Measurements from ENCODE around the gene SPDYE5.
"Not testable (repeated sequence)": the region's sequence is repeated elsewhere in the genome, so short reads cannot be mapped to it uniquely, and the experiment has no call there.

The SPDYE5 gene

DNA sequence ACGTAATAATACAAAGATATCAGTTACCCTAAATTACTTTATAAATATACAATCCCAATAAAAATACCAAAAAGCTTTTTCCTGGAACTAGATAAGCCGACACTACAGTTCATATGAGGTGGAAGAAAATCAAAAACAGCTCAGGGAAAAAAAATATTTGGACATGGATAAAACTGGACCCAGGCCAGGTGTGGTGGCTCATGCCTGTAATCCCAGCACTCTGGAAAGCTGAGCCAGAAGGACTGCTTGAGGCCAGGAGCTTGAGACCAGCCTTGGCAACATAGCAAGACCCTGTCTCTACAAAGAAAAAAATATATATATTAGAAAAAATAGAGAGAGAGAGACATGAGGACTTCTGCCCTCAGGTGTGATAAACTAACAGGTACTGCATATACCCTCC is 26.7 kb downstream of the SPDYE5 start:
- H3K27ac ChIP-seq; H3K4me3 ChIP-seq (ENCODE audit: low read depth in 1 of 2, low read length in 1 of 2); H3K27me3 ChIP-seq; H3K9me3 ChIP-seq; H3K4me1 ChIP-seq (ENCODE audit: control insufficient read depth in 1 of 2, insufficient read depth in 1 of 2, low read depth in 1 of 2, low read length in 1 of 2): not testable (repeated sequence)
- peaks cover 30% of the 10 kb centered on the region for H3K36me3 ChIP-seq

GRCh38 chr7:75521727-75522126 is 29.6 kb downstream of the SPDYE5 start:
- not testable (repeated sequence) for H3K9me3 ChIP-seq; H3K4me1 ChIP-seq (ENCODE audit: control insufficient read depth in 1 of 2, insufficient read depth in 1 of 2, low read depth in 1 of 2, low read length in 1 of 2); H3K27ac ChIP-seq; H3K4me3 ChIP-seq (ENCODE audit: low read depth in 1 of 2, low read length in 1 of 2); H3K27me3 ChIP-seq
- peaks cover 34% of the 10 kb centered on the region for H3K36me3 ChIP-seq

- H3K27me3 ChIP-seq, H3K9me3 ChIP-seq: not testable (repeated sequence)
- H3K27ac ChIP-seq = peak overlapping the region; percentile 85
- H3K36me3 ChIP-seq = peaks cover 27% of the 10 kb centered on the region
- H3K4me1 ChIP-seq (ENCODE audit: control insufficient read depth in 1 of 2, insufficient read depth in 1 of 2, low read depth in 1 of 2, low read length in 1 of 2) = peaks cover 16 to 20% of the 10 kb centered on the region in 2 experiments
- H3K4me3 ChIP-seq (ENCODE audit: low read depth in 1 of 2, low read length in 1 of 2) = peak overlapping the region; percentile 68 to 86
Measured at GRCh38 chr7:75527224-75527722, 35.2 kb downstream of the SPDYE5 start.

- no peak for TF ChIP-seq CTCF (IDR thresholded peaks at IDR 0.05)
- Histone ChIP-seq H3K9me3 (no peaks in the 10 kb centered on the region), H3K27ac (no peak overlapping the region), H3K36me3 (peaks cover 24% of the 10 kb centered on the region), H3K4me1 (ENCODE audit: control insufficient read depth in 1 of 2, insufficient read depth in 1 of 2, low read depth in 1 of 2, low read length in 1 of 2) (peaks cover 22% of the 10 kb centered on the region in 2 experiments), H3K4me3 (ENCODE audit: low read depth in 1 of 2, low read length in 1 of 2) (no peak overlapping the region), H3K27me3 (no peaks in the 10 kb centered on the region)
Measured at GRCh38 chr7:75531359-75531821, 39.3 kb downstream of the SPDYE5 start.

DNA sequence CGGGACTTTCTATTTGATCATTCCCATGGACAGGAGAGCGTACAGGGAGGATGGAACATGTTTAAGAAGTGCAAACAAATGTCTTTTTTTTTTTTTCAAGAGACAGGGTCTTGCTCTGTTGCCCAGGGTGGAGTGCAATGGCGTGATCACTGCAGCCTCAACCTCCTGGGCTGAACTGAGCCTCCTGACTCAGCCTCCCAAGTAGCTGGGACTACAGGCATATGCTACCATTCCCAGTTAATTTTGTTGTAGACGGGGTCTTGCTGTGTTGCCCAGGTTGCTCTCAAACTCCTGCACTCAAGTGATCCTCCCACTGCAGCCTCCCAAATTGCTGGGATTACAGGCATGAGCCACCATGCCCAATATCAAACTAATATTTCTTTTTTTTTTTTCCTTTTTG is 40.5 kb downstream of the SPDYE5 start:
- Histone ChIP-seq H3K27ac (no peak overlapping the region), H3K4me1 (ENCODE audit: control insufficient read depth in 1 of 2, insufficient read depth in 1 of 2, low read depth in 1 of 2, low read length in 1 of 2) (peaks cover 10 to 12% of the 10 kb centered on the region in 2 experiments), H3K9me3 (no peaks in the 10 kb centered on the region), H3K27me3 (no peaks in the 10 kb centered on the region), H3K4me3 (ENCODE audit: low read depth in 1 of 2, low read length in 1 of 2) (no peak overlapping the region), H3K36me3 (peaks cover 36% of the 10 kb centered on the region)
- TF ChIP-seq CTCF (IDR thresholded peaks at IDR 0.05) = no peak

DNA sequence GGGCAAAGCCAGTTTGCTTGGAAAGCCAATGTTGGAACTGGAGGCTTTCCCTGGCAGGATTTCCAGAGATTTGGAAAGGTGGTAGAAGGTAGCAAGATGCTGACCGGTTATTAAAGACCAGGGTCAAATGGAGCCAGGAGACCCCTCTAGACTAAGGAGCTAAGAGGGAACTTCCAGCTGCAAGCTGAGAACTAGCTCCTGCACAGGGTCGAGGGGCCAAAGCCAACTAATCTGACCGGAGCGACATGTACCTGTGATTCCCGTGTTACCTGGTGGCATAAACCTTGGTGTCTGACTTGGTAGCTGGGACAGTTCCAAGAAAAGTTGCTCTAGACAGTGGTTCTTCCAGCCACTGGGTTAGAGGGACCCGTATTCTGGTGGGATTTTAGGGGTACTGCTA is 41.8 kb downstream of the SPDYE5 start:
- no peak for TF ChIP-seq CTCF (IDR thresholded peaks at IDR 0.05)
- peaks cover 48% of the 10 kb centered on the region for H3K36me3 ChIP-seq
- peaks cover 4 to 6% of the 10 kb centered on the region in 2 experiments for H3K4me1 ChIP-seq (ENCODE audit: control insufficient read depth in 1 of 2, insufficient read depth in 1 of 2, low read depth in 1 of 2, low read length in 1 of 2)

DNA sequence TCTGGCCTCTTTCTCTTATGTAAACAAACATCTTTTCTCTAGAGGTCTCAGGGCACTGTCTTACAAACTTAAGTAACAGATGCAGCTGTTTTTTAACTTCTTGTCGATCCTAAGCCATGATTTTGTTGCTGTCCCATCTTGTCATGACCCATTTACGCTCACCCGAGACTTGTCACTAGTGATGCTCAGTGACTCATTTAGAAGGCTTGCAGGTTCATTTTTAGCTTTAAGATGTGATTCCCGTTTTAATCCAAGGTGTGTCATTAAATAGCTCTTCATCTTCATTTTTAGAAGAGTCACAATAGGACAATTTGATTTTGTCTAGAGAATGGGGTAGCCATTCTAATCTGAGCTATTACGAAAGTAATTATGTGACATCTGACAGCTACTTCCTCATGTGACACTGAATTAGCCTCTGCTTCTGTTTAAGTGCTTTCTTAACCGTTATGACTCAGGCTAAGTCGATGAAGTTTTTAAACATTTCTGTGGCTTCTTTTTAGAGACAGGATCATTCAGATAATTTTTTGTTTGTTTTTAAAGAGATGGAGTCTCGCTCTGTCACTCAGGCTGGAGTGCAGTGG is 42.7 kb downstream of the SPDYE5 start:
- peaks cover 4 to 6% of the 10 kb centered on the region in 2 experiments for H3K4me1 ChIP-seq (ENCODE audit: control insufficient read depth in 1 of 2, insufficient read depth in 1 of 2, low read depth in 1 of 2, low read length in 1 of 2)
- no peaks in the 10 kb centered on the region for H3K9me3 ChIP-seq
- H3K4me3 ChIP-seq (ENCODE audit: low read depth in 1 of 2, low read length in 1 of 2) = no peak overlapping the region
- TF ChIP-seq CTCF (IDR thresholded peaks at IDR 0.05) = no peak
- H3K27ac ChIP-seq = peak overlapping the region; percentile 59
- no peaks in the 10 kb centered on the region for H3K27me3 ChIP-seq
- peaks cover 56% of the 10 kb centered on the region for H3K36me3 ChIP-seq

More for the DNA sequence above, 41.8 kb downstream of the SPDYE5 start:
- no peaks in the 10 kb centered on the region for H3K27me3 ChIP-seq
- H3K4me3 ChIP-seq (ENCODE audit: low read depth in 1 of 2, low read length in 1 of 2) = no peak overlapping the region
- H3K9me3 ChIP-seq = no peaks in the 10 kb centered on the region
- H3K27ac ChIP-seq = no peak overlapping the region

Measured in neutrophil (primary cell).